T1000 (cell line): ENCODE measurements around the gene HDAC9.

Source experiments
- DNase-seq: peaks from one replicate; lab custom pipeline; 2025; ENCODE audit warnings: mixed read lengths; lab: John Stamatoyannopoulos, UW

Gene HDAC9

GRCh38 chr7:18659746-18660145 lies 164.2 kb downstream of the HDAC9 start:
- no peak for DNase-seq

GRCh38 chr7:18663321-18663720 lies 167.8 kb downstream of the HDAC9 start:
- no peak for DNase-seq

- peak; percentile 3 for DNase-seq
Measured at GRCh38 chr7:18666107-18666728, 170.7 kb downstream of the HDAC9 start.

GRCh38 chr7:18667466-18667865 lies 171.9 kb downstream of the HDAC9 start:
- no peak for DNase-seq

GRCh38 chr7:18671176-18671575 lies 175.6 kb downstream of the HDAC9 start:
- no peak for DNase-seq

GRCh38 chr7:18675579-18675978 lies 180.0 kb downstream of the HDAC9 start:
- DNase-seq, result no peak

- DNase-seq, result no peak
Measured at GRCh38 chr7:18679261-18679660, 183.7 kb downstream of the HDAC9 start.

GRCh38 chr7:18680576-18680975 lies 185.0 kb downstream of the HDAC9 start:
- no peak for DNase-seq

GRCh38 chr7:18684916-18685315 lies 189.4 kb downstream of the HDAC9 start:
- DNase-seq, result no peak

- DNase-seq, result no peak
Measured at GRCh38 chr7:18685971-18686370, 190.4 kb downstream of the HDAC9 start.

GRCh38 chr7:18689551-18689950 lies 194.0 kb downstream of the HDAC9 start:
- DNase-seq, result no peak

GRCh38 chr7:18693406-18693805 lies 197.9 kb downstream of the HDAC9 start:
- DNase-seq, result no peak

GRCh38 chr7:18693816-18694215 lies 198.3 kb downstream of the HDAC9 start:
- DNase-seq, result no peak

GRCh38 chr7:18694484-18694883 lies 198.9 kb downstream of the HDAC9 start:
- no peak for DNase-seq

- DNase-seq, result no peak
Measured at GRCh38 chr7:18694911-18695310, 199.4 kb downstream of the HDAC9 start.

GRCh38 chr7:18698258-18698734 lies 202.7 kb downstream of the HDAC9 start:
- DNase-seq, result no peak

GRCh38 chr7:18700147-18700546 lies 204.6 kb downstream of the HDAC9 start:
- DNase-seq, result no peak

- DNase-seq, result no peak
Measured at GRCh38 chr7:18702071-18702829, 206.7 kb downstream of the HDAC9 start.

- no peak for DNase-seq
Measured at GRCh38 chr7:18703685-18704084, 208.1 kb downstream of the HDAC9 start.

- DNase-seq, result no peak
Measured at GRCh38 chr7:18706670-18707069, 211.1 kb downstream of the HDAC9 start.

- DNase-seq, result no peak
Measured at GRCh38 chr7:18708204-18708603, 212.7 kb downstream of the HDAC9 start.

GRCh38 chr7:18715988-18716387 lies 220.4 kb downstream of the HDAC9 start:
- no peak for DNase-seq

- DNase-seq, result no peak
Measured at GRCh38 chr7:18721429-18721828, 225.9 kb downstream of the HDAC9 start.

GRCh38 chr7:18724318-18724717 lies 228.8 kb downstream of the HDAC9 start:
- no peak for DNase-seq
